ENCODE data around the gene DIP2A.

DIP2A gene

DNA sequence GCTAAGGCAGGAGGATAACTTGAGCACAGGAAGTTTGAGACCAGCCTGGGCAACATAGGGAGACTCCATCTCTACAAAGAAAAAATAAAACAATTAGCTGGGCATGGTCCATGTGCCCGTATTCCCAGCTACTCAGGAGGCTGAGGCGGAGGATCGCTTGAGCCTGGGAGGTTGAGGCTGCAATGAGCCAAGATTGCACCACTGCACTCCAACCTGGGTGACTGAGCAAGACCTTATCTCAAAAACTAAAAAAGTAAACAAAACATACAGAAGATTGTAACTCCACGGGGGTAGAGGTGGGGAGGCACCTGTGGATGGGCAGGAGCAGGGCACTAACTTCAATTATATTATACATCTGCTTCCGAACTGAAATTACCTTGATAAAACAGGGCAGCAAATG lies 141.6 kb downstream of the DIP2A start:
- DNase-seq: no peak

DNA sequence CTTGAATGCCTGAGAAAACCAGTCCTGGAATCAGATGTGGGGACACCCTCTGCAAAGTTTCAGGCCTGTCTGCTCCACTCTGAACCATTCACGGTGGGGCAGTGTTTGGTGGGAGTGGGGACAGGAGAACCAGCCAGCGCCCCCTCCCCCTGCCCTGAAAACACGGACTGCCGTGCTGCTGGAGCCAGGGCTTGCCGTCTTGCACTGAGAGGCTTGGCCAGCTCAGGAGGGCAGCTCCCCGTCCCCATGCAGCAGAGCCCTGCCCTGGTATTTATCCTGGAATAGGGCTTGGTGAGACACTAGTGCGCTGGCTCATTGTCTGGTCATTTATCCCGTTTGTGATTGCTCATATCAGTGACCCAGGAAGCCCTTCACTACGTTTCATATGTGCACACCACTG lies 142.3 kb downstream of the DIP2A start:
- no peak for DNase-seq

DNA sequence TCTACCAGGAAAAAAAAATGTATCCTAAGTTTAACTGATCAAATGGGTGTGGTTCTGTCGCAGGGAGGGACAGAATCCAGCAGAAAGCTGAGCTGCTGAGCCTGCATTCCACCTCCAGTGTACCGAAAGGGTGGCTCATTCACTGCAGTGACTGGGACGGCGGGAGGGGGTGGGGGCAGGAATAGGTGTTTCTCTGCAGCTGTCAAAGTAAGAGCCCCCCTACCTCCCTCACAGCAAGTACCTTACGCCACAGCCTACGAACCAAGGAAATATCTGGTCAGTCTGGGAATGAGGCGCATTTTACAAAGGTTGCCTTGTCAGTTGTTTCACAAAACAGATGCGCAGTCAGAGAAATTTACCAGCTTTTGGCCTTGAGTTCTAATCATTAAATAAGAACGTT lies 144.5 kb downstream of the DIP2A start:
- no peak for DNase-seq

DNA sequence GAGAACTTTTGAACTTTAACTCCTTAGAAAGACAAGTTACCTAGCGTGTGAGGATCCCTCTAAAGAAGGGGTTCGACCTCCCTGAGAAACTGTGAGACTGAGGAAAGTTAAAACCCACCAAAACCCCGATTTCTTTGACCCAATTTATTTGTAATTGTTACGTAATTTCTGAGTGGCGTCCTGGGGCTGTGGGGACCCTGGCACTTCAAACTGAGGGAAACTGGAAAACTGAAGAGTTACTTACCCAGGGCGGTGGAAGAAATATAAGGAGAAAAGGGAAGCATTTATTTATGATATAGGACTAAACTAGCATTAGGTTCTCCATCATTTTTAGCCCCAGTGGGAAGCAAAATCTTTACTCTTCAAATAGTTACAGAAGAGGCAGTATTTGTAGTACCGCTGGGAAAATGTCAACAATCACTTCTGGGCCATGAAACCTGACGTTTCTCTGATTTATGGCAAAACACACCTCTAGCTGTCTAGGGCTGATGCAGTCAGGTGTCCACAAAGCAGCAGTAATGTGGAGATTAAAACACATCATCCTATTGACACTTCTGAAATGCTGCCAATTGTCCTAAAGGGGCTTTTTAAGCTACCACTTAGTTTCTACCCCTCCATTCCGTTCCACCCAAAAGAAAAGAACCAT lies 145.8 kb downstream of the DIP2A start:
- DNase-seq: no peak

DNA sequence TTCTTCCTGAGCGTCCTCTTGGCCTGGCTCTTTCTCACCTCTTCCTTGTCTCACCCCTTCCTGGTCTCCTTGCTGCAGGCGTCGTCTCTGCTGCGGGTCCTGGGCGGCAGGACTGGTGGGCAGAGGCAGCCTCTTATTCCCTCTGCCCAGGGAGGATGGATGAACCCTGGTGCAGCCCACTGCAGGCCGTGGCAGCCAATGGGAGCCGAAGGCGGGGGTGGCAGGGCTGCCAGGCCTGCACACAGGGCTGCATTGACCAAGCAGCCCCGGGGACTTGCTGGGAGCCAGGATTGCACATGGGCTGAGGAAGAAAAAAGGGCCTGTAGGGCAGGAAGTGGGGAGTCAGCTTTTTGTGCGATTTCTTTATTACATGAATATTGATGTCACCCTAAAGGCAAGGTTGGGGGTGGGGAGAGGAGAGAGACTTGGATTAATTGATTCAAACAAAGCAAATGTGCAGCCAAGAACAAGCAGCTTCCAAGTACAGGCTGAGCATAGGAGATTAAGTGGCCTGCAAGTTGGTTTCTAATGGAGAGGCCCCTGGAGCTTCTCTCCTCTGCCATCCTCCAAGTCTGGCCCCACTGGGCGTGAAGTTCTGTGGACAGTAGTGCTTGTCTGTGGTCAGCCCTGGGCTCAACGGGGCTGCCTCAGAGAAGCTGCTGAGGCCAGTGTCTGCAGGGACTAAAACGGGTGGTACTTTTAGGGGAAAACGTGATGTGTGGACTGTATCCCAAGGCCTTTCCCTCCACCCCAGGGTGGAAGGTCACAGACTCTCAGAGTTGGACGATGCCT lies 146.5 kb downstream of the DIP2A start, which contains the start of gene S100B:
Gene S100B, minus strand, starts transcription at position 108 of the 792 bp plus-strand sequence. CDS start 2,667 bp downstream, outside the sequence.
- DNase-seq: no peak

DNA sequence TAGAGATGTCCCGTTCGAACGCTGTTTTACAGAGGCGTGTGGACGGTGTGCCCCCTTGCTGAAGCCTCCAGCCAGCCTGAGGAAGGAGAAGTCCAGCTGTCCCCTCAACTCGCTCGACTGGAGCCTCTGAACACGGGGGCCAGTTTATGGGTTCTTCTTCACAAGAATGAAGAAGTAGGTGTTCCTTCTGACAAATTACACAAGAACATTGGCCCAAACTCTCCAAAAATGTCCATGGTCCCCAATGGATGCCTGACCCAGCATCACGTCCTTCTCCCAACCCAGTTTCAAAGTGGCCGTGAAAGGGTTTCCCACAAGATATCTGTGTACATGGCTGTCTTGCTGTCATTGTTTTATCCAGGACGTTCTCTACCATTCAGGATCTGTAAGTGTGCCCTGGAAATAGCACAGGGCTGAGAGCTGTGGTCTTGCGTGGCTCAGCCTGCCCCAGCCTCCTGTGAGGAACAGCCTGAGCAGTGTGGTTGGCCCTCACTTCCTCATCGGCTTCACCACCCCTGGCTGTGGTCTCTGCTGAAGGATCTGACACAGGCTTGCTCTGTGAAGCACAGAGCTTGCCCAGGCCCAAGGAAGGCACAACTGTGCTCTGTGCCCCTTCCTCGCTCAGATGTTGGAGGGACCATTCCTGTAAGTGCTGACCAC lies 147.2 kb downstream of the DIP2A start:
- DNase-seq: peak in 1 of 4 experiments; percentile 10

DNA sequence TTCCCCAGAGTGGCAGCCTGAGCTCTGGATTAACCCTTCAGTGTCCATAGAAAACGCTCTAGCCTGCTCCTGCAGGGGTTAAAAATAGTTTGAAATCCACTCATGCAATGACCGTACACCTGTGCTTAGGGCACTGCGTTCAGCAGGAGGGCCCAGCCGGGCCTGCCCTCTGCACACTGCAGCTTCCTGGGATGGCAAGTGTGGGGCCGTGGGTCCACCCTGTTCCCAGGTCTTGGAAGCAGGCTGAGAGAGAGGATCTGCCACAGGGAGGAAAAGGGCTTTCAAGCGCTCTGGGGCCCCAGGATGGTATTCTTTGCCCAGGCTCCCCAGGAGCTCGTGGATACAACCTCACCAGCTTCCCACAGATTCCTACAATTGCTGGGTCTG lies 147.7 kb downstream of the DIP2A start:
- no peak for DNase-seq

DNA sequence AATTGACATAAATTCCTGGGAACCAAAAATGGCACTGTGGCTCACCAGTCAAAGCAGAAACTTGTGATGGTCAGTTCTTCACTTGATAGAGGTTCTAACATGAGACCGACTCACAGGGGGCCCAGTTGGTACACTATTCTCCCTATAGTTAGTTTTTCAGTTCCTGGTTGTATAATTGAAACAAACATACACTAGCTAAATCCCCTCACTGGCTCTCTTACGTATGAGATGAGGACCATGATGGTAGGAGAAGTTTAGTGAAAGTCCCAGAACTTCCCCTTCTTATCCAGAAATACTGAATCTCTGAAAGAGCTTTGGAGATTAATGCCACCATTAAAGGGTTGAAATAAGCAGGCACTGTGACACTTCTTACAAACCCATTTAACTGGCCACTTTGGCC lies 148.9 kb downstream of the DIP2A start:
- DNase-seq: no peak

DNA sequence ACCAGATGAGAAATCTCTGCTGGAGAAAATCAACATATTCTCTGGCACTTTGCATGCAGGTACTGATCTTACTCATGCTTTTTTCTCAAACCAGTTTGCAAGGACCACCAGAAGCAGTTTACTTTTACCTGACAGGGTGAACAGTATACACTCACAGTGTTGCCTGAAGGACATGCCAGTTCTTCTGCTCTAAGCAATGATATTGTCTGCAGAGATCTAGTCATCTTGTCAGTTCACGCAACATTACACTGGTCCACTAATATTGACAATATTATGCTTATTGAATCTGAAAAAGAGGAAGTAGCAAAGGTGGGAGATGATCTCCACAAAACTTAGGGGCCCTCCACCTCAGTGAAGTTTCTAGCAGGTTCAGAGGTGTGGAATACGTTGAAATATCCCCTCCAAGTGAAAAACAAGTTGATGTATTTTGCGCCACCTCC lies 150.0 kb downstream of the DIP2A start:
- DNase-seq: no peak

DNA sequence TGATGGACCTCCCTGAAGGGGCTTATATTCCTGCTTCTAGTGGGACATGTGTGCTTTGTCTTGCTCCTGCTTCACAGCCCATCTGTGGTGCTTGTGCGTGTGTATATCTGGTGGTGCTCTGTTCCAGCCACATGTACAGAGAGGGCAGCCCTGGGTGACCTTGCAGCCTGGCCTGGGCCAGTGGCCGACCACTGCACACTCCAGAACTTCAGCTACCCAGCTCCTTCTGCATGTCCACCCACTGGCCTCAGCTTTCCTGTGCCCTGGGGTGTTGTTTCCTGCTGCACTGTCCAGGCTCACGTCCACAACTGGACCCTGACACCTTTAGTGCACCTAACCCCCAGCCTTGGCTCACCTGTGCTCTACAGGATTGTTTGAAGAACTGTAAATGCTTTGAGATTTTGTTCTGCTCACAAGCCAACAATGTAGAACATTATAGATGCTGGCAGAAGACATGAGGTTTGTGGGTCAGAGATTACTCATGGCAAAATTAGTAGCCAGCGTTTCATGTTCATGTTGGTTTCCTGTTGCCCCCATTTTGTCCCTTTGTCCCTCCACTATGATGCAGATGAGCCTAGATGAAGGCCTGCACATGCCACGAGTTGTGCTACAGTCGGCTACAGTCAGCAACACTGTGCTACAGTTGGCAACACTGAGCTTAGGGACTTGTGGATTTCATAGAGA lies 151.5 kb downstream of the DIP2A start:
- DNase-seq: no peak

DNA sequence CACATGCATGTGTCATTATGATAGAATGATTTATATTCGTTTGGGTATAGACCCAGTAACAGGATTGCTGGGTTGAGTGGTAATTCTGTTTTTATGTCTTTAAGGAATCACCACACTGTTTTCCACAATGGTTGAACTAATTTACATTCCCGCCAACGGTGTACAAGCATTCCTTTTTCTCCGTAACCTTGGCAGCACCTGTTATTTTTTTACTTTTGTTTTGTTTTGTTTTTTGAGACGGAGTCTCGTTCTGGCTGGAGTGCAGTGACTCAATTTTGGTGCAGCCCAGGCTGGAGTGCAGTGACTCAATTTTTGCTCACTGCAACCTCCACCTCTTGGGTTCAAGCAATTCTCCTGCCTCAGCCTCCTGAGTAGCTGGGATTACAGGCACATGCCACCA lies 154.7 kb downstream of the DIP2A start:
- no peak for DNase-seq

DNA sequence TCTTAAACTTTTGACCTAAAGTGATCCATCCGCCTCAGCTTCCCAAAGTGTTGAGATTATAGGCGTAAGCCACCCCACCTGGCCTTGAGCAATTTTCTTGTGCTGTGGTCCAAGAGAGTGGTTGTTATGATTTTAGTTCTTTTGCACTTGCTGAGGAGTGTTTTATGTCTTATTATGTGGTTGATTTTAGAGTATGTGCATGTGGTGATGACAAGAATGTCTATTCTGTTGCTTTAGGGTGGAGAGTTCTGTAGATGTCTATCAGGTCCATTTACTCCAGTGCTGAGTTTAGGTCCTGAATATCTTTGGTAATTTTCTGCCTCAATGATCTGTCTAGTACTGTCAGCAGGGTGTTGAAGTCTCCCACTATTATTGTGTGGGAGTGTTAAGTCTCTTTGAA lies 157.4 kb downstream of the DIP2A start:
- DNase-seq: no peak

DNA sequence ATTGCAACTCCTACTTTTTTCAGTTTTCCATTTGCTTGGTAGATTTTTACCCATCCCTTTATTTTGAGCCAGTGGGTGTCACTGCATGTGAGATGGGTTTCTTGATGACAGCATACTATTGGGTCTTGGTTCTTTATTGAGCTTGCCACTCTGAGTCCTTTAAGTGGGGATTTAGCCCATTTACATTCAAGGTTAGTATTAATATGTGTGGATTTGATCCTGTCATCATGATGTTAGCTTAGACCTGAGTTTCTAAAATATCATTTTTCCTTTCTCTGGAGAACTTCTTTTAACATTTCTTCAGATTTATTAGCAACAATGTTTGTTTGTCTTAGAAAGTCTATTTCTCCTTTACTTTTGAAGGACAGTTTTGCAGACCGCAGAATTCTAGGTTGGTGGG lies 158.0 kb downstream of the DIP2A start:
- DNase-seq: no peak

DNA sequence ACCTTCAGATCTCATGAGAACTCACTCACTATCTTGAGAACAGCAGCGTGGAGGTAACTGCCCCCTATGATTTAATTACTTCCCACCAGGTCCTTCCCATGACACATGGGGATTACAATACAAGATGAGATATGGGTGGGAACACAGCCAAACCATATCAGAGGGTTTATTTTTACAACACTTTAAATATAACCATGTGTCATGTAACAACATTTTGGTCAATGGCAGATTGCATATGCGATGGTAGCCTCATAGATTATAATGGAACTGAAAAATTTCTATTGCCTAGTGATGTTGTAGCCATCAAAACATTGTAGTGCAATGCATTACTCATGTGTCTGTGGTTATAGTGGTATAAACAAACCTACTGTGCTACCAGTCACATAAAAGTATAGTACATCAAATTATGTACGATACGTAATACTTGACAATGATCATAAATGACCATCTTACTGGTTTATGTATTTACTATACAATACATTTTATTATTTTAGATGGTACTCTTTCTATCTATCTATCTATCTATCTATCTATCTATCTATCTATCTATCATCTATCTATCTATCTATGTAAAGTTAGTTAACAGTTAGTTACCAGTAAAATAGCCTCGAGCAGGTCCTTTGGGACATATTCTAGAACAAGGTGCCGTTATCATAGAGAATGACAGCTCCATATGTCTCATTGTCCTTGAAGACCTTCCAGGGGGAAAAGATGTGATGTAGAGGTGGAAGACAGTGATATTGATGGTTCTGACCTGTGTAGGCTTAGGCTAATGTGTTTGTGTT lies 158.8 kb downstream of the DIP2A start:
- DNase-seq: no peak

DNA sequence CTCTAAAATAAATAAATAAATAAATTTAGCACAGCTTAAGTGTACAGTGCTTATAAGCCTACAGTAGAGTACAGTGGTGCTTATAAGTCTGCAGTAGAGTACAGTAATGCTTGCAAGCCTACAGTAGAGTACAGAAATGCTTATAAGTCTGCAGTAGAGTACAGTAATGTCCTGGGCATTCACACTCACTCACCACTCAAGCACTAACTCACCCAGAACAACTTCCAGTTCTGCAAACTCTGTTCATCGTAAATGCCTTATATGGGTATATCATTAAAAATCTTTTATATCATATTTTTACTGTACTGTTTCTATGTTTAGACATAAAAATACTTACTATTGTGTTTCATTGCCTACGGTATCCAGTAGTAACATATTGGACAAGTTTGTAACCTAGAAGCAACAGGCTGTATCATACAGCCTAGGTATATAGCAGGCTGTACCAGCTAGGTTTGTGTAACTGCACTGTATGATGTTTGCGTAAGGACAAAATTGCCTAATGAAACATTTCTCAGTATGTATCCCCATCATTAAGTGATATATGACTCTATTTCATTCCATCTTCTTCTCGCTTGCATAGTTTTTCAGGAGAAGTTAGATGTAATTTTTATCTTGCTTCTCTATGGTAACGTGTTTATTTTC lies 160.2 kb downstream of the DIP2A start:
- no peak for DNase-seq

Data from activated naive CD4-positive, alpha-beta T cell (primary cell).